IPS-15b (cell line): ENCODE measurements around the gene PIEZO2.

Experiments used
- H3K27me3 ChIP-seq: one replicate; pipeline ENCODE4 v1.6.1; 2013; ENCODE audit warnings: low read length; ENCODE audit not compliant: control insufficient read depth, insufficient read depth
- H3K36me3 ChIP-seq: one replicate; pipeline ENCODE4 v1.6.1; 2013; ENCODE audit warnings: low read length; ENCODE audit not compliant: control insufficient read depth, insufficient read depth
- H3K4me1 ChIP-seq: one replicate; pipeline ENCODE4 v1.6.1; 2013; ENCODE audit warnings: mild to moderate bottlenecking, low read length; ENCODE audit not compliant: control insufficient read depth, insufficient read depth
- H3K4me3 ChIP-seq: one replicate; pipeline ENCODE4 v1.5.1; 2013; ENCODE audit warnings: low read depth, low read length
- H3K9ac ChIP-seq: one replicate; pipeline ENCODE4 v1.6.1; 2013; ENCODE audit warnings: low read depth, mild to moderate bottlenecking, low read length
- H3K9me3 ChIP-seq: one replicate; pipeline ENCODE4 v1.6.1; 2013; ENCODE audit warnings: mild to moderate bottlenecking, low read length; ENCODE audit not compliant: control insufficient read depth, insufficient read depth

The PIEZO2 gene

GRCh38 chr18:10783941-10784340 lies 365.4 kb downstream of the PIEZO2 start:
- H3K9ac ChIP-seq = no peak overlapping the region
- no peaks in the 10 kb centered on the region for H3K36me3 ChIP-seq
- no peaks in the 10 kb centered on the region for H3K27me3 ChIP-seq
- H3K9me3 ChIP-seq = no peaks in the 10 kb centered on the region
- H3K4me3 ChIP-seq = no peak overlapping the region
- no peaks in the 10 kb centered on the region for H3K4me1 ChIP-seq

DNA sequence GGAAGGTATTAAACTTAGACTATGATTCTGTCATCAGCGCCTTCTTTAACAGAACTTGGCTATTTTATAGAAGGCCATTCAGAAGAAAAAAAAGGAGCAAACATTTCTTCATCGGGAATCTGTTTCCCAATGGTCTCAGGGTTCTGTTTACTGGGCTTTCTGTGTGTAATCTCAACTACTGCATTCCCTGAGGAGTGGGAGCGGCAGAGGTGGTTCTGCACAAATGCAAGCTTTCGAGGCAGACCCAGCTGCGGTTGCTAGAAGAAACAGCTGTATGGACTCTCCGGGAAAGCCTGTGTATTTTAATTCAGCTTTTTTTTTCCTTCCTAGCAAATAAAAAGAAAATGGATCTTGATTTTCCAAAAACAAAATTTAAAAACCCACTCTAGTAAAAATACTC lies 372.9 kb downstream of the PIEZO2 start:
- Histone ChIP-seq H3K4me3 (no peak overlapping the region), H3K9me3 (no peaks in the 10 kb centered on the region), H3K4me1 (peaks cover 4% of the 10 kb centered on the region), H3K9ac (no peak overlapping the region), H3K27me3 (no peaks in the 10 kb centered on the region), H3K36me3 (no peaks in the 10 kb centered on the region)

DNA sequence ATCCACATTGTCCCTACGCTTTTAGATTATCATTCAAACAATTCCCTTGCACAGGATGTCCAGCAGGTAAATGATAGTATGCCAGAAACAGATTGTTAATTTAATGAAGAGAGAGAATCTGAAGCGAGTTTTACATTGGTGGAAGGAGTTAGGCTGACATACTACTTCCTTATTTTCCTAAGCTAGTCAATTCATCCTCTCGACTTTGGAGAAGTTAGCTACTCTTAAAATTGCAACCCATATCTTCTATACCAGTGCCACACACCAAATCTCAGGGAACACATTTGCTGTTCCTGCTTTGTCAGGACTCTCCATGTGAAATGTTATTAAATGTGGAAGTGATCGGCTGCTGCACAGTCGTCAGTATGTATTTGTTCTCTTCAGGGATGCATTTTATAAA lies 374.3 kb downstream of the PIEZO2 start:
- Histone ChIP-seq H3K27me3 (no peaks in the 10 kb centered on the region), H3K4me1 (peaks cover 4% of the 10 kb centered on the region), H3K36me3 (no peaks in the 10 kb centered on the region), H3K9me3 (no peaks in the 10 kb centered on the region), H3K4me3 (no peak overlapping the region), H3K9ac (no peak overlapping the region)

GRCh38 chr18:10771053-10771709 lies 378.2 kb downstream of the PIEZO2 start:
- H3K36me3 ChIP-seq = no peaks in the 10 kb centered on the region
- H3K27me3 ChIP-seq = no peaks in the 10 kb centered on the region
- no peaks in the 10 kb centered on the region for H3K4me1 ChIP-seq
- H3K4me3 ChIP-seq = no peak overlapping the region
- no peaks in the 10 kb centered on the region for H3K9me3 ChIP-seq
- no peak overlapping the region for H3K9ac ChIP-seq

GRCh38 chr18:10770264-10770663 lies 379.1 kb downstream of the PIEZO2 start:
- Histone ChIP-seq H3K36me3 (no peaks in the 10 kb centered on the region), H3K4me3 (no peak overlapping the region), H3K27me3 (no peaks in the 10 kb centered on the region), H3K9me3 (no peaks in the 10 kb centered on the region), H3K9ac (no peak overlapping the region), H3K4me1 (no peaks in the 10 kb centered on the region)

DNA sequence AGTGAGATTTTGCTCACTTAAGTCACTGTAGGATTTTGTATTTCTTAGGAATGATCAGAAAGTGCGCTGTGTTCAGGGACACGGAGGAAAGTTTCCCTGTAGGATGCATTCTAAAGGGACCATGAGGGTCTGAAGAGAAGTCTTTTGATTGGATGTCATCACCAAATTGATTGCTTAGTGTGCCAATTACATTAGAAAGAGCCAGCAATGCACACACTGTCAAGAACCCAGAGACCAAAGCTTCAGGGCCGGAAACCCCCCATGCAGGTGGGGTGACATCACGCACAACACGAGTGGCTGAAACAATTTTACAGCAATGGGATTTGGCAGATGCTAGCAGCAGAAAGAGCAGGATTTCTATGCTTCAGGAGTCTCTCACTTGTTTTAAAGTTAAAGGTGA lies 381.1 kb downstream of the PIEZO2 start:
- no peak overlapping the region for H3K9ac ChIP-seq
- H3K9me3 ChIP-seq = no peaks in the 10 kb centered on the region
- no peak overlapping the region for H3K4me3 ChIP-seq
- H3K36me3 ChIP-seq = no peaks in the 10 kb centered on the region
- no peaks in the 10 kb centered on the region for H3K4me1 ChIP-seq
- H3K27me3 ChIP-seq = no peaks in the 10 kb centered on the region

- no peaks in the 10 kb centered on the region for H3K36me3 ChIP-seq
- H3K27me3 ChIP-seq = no peaks in the 10 kb centered on the region
- no peak overlapping the region for H3K9ac ChIP-seq
- no peaks in the 10 kb centered on the region for H3K4me1 ChIP-seq
- H3K9me3 ChIP-seq = no peaks in the 10 kb centered on the region
- no peak overlapping the region for H3K4me3 ChIP-seq
Observed at GRCh38 chr18:10767658-10768057, 381.7 kb downstream of the PIEZO2 start.

- Histone ChIP-seq H3K27me3 (peaks cover 5% of the 10 kb centered on the region), H3K9ac (no peak overlapping the region), H3K9me3 (no peaks in the 10 kb centered on the region), H3K4me3 (no peak overlapping the region), H3K4me1 (no peaks in the 10 kb centered on the region), H3K36me3 (no peaks in the 10 kb centered on the region)
Observed at GRCh38 chr18:10760986-10761385, 388.4 kb downstream of the PIEZO2 start.

DNA sequence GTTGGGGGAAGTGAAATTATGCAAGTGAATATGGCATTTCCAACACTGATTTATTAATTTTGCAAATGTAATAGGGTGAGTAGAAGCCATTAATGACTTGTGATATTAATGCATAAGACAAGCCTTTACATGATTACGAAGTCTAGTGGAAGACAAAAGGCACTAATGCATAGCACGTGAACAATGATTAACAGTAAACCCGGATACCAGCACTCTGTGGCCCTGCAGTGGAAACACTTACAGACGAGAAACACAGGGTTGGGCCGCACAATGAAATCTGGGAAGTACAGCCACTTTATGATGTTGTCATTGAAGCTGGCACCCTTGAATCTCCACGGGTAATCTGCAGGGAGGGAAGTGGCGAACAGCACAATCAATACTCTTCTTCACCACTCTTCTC lies 390.1 kb downstream of the PIEZO2 start:
- Histone ChIP-seq H3K4me1 (no peaks in the 10 kb centered on the region), H3K9me3 (no peaks in the 10 kb centered on the region), H3K36me3 (no peaks in the 10 kb centered on the region), H3K27me3 (peaks cover 5% of the 10 kb centered on the region), H3K4me3 (no peak overlapping the region), H3K9ac (no peak overlapping the region)

DNA sequence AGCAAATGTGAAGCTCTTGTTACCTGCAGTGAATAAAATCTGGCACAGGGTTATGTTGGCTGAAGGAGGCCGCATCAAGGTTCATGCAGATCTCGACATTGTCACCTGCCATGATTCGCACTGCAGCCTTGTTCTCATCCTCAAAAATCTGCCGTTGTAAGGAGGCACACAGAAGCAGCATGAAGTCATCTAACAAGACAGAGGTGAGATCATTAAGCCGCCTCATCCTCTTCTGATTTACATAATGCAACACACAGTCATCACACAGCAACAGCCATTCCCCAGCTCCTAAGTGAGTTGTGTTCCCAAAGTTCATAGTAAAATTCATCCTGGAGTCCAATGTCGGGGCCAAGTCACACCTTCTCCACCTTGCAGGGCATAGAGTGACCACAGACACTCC lies 391.4 kb downstream of the PIEZO2 start:
- Histone ChIP-seq H3K4me3 (no peak overlapping the region), H3K9ac (no peak overlapping the region), H3K27me3 (peaks cover 5% of the 10 kb centered on the region), H3K36me3 (no peaks in the 10 kb centered on the region), H3K4me1 (no peaks in the 10 kb centered on the region), H3K9me3 (no peaks in the 10 kb centered on the region)

DNA sequence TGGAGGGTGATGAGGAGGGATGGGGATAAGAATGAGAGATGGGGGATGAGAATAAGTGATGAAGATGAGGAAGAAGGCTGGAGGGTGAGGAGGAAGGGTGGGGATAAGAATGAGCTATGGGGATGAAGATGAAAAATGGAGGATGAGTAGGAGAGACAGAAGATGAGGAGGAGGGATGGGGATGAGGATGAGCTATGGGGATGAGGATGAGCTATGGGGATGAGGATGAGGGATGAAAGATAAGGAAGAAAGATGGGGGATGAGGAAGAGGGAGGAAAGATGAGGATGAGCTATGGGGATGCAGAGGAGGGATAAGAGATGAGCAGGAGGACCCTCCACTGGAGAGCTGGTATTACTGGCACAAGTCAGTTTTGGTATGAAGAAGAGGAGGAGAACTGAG lies 392.0 kb downstream of the PIEZO2 start:
- Histone ChIP-seq H3K27me3 (peaks cover 5% of the 10 kb centered on the region), H3K9ac (no peak overlapping the region), H3K9me3 (no peaks in the 10 kb centered on the region), H3K4me1 (no peaks in the 10 kb centered on the region), H3K36me3 (no peaks in the 10 kb centered on the region), H3K4me3 (no peak overlapping the region)

- Histone ChIP-seq H3K27me3 (peaks cover 5% of the 10 kb centered on the region), H3K36me3 (no peaks in the 10 kb centered on the region), H3K4me1 (peaks cover 2% of the 10 kb centered on the region), H3K9me3 (no peaks in the 10 kb centered on the region), H3K4me3 (no peak overlapping the region), H3K9ac (no peak overlapping the region)
Observed at GRCh38 chr18:10755855-10756254, 393.5 kb downstream of the PIEZO2 start.
